Adrenal gland (tissue), 12 donors: Measurements from ENCODE around the gene FMN1. TPM values are rescaled to one million over a fixed set of nuclear protein-coding genes. Genes with fewer than 3 reads are reported as not detected.

Source experiments
- DNase-seq, 7 donors: peaks; one replicate each; pipeline ENCODE4 v3.0.0-alpha.2; 2019 to 2020
- H3K27ac ChIP-seq, 5 donors: fragments of 200-600 bp; sonication (generic) in 4 of 5; 1 replicate in 3 of 5; 2 replicates in 2 of 5; pipeline versions ENCODE4 v1.5.1 to v1.8.0; 2016 to 2020; ENCODE audit warnings: mild to moderate bottlenecking in 1 of 5
- H3K27me3 ChIP-seq: fragments of 200-600 bp; 2 replicates; pipeline ENCODE4 v1.8.0; 2021
- H3K36me3 ChIP-seq, 2 donors: fragments of 200-600 bp; replicated peaks in 1 of 2; 1 replicate in 1 of 2; 2 replicates in 1 of 2; pipeline versions ENCODE4 v1.5.1 to v1.8.0; 2018 to 2022
- H3K4me1 ChIP-seq, 2 donors: fragments of 200-600 bp; replicated peaks in 1 of 2; 1 replicate in 1 of 2; 2 replicates in 1 of 2; pipeline versions ENCODE4 v1.5.1 to v1.8.0; 2018 to 2021
- H3K4me3 ChIP-seq, 4 donors: fragments of 200-600 bp; sonication (generic) in 3 of 4; one replicate each; pipeline ENCODE4 v1.5.1; 2016 to 2018
- H3K9me3 ChIP-seq, 3 donors: fragments of 200-600 bp; sonication (generic) in 1 of 3; replicated peaks in 1 of 3; 1 replicate in 2 of 3; 2 replicates in 1 of 3; pipeline versions ENCODE4 v1.5.1 to v1.8.0; 2016 to 2021
- POLR2A ChIP-seq, 2 donors: fragments of 450-650 bp; IDR thresholded peaks; one replicate each; pipeline ENCODE4 v1.6.1; 2017; ENCODE audit warnings: antibody characterized with exemption in 2 of 2, mild to moderate bottlenecking in 2 of 2, moderate library complexity in 1 of 2
- WGBS, 4 donors: extraction: QIAGEN DNeasy Blood & Tissue Kit in 2 of 4; methylation state at CpG; one replicate each; pipeline versions ENCODE4 v1.1.5 to v1.1.7; 2013 to 2017; 5-methylcytosine and 5-hydroxymethylcytosine counted together
- intact Hi-C, 2 donors: fragments of 100-400 bp; cut with DNase I; formaldehyde crosslinking; loops; one replicate each; pipeline versions ENCODE4 v1.14.1 to v1.15.0; 2022 to 2023
- polyA plus RNA-seq, 3 donors: library from polyadenylated mRNA; stranded (reverse); fragments of 200-250 nt in 2 of 3; fragments of 350-450 nt in 1 of 3; fragmentation: Illumina TruSeq in 1 of 3; extraction: RNeasy Lipid Tissue Mini Kit (QIAGEN cat#74804) in 1 of 3; gene quantifications; one replicate each; pipeline ENCODE4 v1.2.3, GENCODE V29; 2013 to 2014
- total RNA-seq, 9 donors: library from RNA; depleted of rRNA in 4 of 9; stranded (reverse); fragments of >200 nt in 4 of 9; fragments of 120-200 nt in 1 of 9; fragmentation: NEBNext Ultra II Directional in 1 of 9; extraction: Animal tissue kit (Norgen Biotek cat#: 25700) in 1 of 9; gene quantifications; one replicate each; pipeline versions ENCODE4 v1.1.0 to v1.2.4, GENCODE V29; 2013 to 2023
- TF ChIP-seq, protein P1 (sequence below), 6 experiments: fragments of 450-650 bp in 4 of 6; fragments of 200-600 bp in 2 of 6; sonication (generic) in 1 of 6; IDR thresholded peaks; 1 replicate in 5 of 6; 2 replicates in 1 of 6; pipeline versions ENCODE4 v1.5.1 to v1.8.0; 2016 to 2021; ENCODE audit warnings: antibody characterized with exemption in 6 of 6, mild to moderate bottlenecking in 2 of 6, moderate library complexity in 1 of 6
- donor health status: healthy with polysubstance abuse.
- donor health status: Bipolar disorder and iron deficiency.
- donor health status: DM: yes; HTN: yes; CAD: no.
- donor health status: DM: no; HTN: no; CAD: no.
- donor health status: DM: no; HTN: no; CAD: no.
- donor health status: DM: yes; HTN: yes; CAD: no.

FMN1 gene
- total and polyA plus RNA-seq, 12 donors, result 0.37 to 29.2 (median 11.4) TPM

DNA sequence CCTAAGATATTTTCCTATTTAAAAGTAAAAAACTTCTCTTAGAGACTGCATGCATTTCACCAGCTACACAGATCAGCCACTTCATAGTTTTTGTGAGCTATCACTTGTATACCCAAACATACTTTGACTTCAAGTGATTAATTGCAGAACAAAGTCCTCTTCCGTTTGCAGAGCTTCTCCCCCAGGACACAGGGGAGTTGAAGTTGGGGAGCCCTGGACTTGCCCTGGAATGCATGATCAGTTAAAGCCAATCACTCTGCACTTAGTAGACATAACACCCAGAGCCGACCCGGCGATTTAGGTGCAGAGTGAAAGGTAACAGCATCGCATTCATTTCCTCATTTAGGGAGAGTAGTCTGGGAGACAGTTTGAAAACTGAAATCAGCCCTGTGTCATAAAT is 406.6 kb downstream of the FMN1 start:
- Histone ChIP-seq H3K36me3 (no peaks in the 10 kb centered on the region), H3K4me1 (no peaks in the 10 kb centered on the region), H3K9me3 (no peaks in the 10 kb centered on the region), H3K4me3 (no peak overlapping the region), H3K27ac (no peak overlapping the region), H3K27me3 (no peaks in the 10 kb centered on the region)
- TF ChIP-seq, protein P1, sequence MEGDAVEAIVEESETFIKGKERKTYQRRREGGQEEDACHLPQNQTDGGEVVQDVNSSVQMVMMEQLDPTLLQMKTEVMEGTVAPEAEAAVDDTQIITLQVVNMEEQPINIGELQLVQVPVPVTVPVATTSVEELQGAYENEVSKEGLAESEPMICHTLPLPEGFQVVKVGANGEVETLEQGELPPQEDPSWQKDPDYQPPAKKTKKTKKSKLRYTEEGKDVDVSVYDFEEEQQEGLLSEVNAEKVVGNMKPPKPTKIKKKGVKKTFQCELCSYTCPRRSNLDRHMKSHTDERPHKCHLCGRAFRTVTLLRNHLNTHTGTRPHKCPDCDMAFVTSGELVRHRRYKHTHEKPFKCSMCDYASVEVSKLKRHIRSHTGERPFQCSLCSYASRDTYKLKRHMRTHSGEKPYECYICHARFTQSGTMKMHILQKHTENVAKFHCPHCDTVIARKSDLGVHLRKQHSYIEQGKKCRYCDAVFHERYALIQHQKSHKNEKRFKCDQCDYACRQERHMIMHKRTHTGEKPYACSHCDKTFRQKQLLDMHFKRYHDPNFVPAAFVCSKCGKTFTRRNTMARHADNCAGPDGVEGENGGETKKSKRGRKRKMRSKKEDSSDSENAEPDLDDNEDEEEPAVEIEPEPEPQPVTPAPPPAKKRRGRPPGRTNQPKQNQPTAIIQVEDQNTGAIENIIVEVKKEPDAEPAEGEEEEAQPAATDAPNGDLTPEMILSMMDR (IDR thresholded peaks at IDR 0.05), result no peak
- TF ChIP-seq POLR2A (IDR thresholded peaks at IDR 0.05), result no peak
- intact Hi-C loops, result no loop called here
- DNase-seq, result no peak
- WGBS, 4 donors, result 67 to 79% (median 74%) methylated on average over 5 of the region's 5 CpGs

DNA sequence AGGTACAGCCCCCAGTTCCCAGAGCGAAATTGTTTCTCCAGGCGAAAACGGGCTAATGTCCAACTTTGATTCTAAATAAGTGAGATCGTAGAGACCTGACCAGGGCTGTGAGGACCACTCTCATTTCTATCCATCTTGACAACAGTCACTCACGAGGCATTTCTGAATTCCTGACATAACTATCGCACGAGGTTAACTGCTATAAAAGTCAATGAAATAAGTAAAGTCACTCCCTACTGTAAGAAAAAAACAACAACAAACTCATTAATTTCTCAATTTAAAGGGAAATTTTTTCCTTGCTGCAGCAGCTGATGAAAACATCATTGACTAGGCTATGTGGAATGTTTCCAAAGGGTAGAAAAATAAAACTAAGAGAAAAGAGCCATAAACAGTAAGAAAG is 407.6 kb downstream of the FMN1 start:
- WGBS, 4 donors, result 77 to 86% (median 83%) methylated on average over 7 of the region's 7 CpGs
- Histone ChIP-seq H3K36me3 (no peaks in the 10 kb centered on the region), H3K27ac (no peak overlapping the region), H3K4me3 (no peak overlapping the region), H3K27me3 (no peaks in the 10 kb centered on the region), H3K9me3 (no peaks in the 10 kb centered on the region), H3K4me1 (no peaks in the 10 kb centered on the region)
- DNase-seq, result no peak
- intact Hi-C loops, result no loop called here
- TF ChIP-seq, protein P1 (IDR thresholded peaks at IDR 0.05), result no peak
- TF ChIP-seq POLR2A (IDR thresholded peaks at IDR 0.05), result no peak

DNA sequence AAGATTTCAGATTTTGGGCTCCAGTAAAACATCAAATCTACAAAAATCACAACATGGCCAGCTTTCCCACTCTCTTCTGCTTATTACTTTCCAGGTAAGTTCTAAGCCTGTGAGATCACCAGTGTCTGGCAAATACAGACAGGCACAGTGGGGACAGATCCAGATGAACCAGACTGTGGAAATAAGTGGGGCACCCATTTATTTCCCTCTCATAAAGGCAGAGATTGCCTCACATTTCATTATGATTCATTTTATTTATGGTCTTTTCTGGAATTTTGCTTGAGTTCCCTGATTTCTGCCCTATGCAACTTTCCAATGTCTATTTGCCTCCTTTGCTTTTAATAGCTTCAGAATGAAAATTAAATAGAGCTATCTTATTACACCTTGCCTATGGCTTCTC is 409.9 kb downstream of the FMN1 start:
- Histone ChIP-seq H3K4me3 (no peak overlapping the region), H3K27ac (no peak overlapping the region), H3K9me3 (no peaks in the 10 kb centered on the region), H3K36me3 (no peaks in the 10 kb centered on the region), H3K27me3 (no peaks in the 10 kb centered on the region), H3K4me1 (no peaks in the 10 kb centered on the region)
- intact Hi-C loops, result no loop called here
- TF ChIP-seq, protein P1 (IDR thresholded peaks at IDR 0.05), result no peak
- TF ChIP-seq POLR2A (IDR thresholded peaks at IDR 0.05), result no peak
- no peak for DNase-seq

DNA sequence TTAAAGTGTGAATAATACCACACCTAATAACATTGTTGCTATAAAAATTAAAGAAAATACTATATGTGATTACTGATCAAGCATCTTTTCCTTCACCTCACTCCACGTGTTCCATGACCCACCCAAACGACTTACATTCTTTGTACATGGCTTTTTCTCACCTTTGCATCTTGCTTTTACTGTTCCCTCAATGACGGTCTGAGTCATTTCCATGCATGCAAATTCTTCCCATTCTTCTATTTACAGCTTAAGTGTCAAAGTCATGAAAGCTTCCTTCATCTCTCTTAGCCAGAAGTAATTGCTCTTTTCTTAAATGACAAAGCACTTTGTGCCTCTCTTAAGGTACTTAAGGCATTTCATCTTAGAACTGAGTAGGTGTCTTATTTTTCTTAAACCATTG is 412.7 kb downstream of the FMN1 start:
- Histone ChIP-seq H3K27ac (no peak overlapping the region), H3K4me1 (no peaks in the 10 kb centered on the region), H3K4me3 (no peak overlapping the region), H3K27me3 (no peaks in the 10 kb centered on the region), H3K9me3 (peaks cover 0 to 4% (median 0%) of the 10 kb centered on the region in 3 donors), H3K36me3 (no peaks in the 10 kb centered on the region)
- DNase-seq, result no peak
- TF ChIP-seq, protein P1 (IDR thresholded peaks at IDR 0.05), result no peak
- no peak for TF ChIP-seq POLR2A (IDR thresholded peaks at IDR 0.05)
- intact Hi-C loops, result no loop called here
- WGBS, 4 donors, result 68 to 73% (median 71%) methylated on average over 3 of the region's 3 CpGs
